ENCODE data around the gene SH3BP1. TPM values are rescaled to one million over a fixed set of nuclear protein-coding genes. Genes with fewer than 3 reads are reported as not detected.

The SH3BP1 gene
- polyA plus RNA-seq, 1 experiment, result 5.8 TPM

DNA sequence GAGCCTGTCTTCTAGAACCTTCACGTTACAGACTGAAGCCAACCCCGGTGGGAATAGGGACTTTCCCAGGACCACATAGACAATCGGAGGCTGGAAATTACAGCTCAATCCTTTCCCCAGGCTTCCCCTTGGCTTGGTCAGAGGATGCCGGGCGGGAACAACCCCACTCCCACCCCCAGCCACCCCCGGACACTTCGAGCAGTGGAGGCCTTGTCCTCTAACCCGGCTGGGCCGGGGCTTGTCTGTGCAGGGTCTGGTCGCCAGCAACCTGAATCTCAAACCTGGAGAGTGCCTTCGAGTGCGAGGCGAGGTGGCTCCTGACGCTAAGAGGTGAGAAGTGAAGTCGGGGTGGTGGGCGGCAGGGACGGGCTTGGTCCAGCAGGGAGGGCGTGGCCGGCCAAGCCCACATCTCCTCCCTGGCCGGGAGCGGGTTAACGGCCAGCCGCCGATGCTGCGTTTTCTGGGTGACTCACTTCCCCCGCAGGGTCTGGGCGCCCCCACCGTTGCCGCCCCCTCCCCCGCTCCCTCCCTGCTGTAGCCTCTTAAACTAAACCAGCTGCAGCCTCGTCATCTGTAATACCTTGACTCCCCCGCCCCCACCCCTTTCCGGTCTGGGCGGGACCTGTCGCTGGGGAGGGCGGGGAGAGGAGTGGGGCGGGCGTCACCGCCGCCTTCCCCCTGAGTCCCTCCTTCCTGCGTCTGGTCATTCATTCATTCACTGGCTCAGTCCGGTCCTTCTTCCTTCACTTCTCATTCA is 37.4 kb downstream of the SH3BP1 start:
- DNase-seq (ENCODE audit: low read depth), result peak; percentile 87
- ChIA-PET POLR2A (interaction anchor here (0.6 to 2.0 kb wide), 4 partner anchors 19 to 132 kb away, joined by 3 to 19 read pairs (median 15); partner anchors contain the start of genes GGA1 and PDXP), CTCF (interaction anchor here (0.6 to 15.5 kb wide), 4 partner anchors 16 to 51 kb away, joined by 3 to 265 read pairs (median 4); partner anchors contain the start of gene SH3BP1)
- Histone ChIP-seq H3K4me3 (ENCODE audit: low read depth, low read length) (peak overlapping the region; percentile 93), H3K27me3 (ENCODE audit: control insufficient read depth, insufficient read depth, low read length) (no peaks in the 10 kb centered on the region), H3K36me3 (ENCODE audit: control insufficient read depth, insufficient read depth, low read length) (peaks cover 17% of the 10 kb centered on the region)
- TF ChIP-seq, protein P1, sequence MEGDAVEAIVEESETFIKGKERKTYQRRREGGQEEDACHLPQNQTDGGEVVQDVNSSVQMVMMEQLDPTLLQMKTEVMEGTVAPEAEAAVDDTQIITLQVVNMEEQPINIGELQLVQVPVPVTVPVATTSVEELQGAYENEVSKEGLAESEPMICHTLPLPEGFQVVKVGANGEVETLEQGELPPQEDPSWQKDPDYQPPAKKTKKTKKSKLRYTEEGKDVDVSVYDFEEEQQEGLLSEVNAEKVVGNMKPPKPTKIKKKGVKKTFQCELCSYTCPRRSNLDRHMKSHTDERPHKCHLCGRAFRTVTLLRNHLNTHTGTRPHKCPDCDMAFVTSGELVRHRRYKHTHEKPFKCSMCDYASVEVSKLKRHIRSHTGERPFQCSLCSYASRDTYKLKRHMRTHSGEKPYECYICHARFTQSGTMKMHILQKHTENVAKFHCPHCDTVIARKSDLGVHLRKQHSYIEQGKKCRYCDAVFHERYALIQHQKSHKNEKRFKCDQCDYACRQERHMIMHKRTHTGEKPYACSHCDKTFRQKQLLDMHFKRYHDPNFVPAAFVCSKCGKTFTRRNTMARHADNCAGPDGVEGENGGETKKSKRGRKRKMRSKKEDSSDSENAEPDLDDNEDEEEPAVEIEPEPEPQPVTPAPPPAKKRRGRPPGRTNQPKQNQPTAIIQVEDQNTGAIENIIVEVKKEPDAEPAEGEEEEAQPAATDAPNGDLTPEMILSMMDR (IDR thresholded peaks at IDR 0.05; ENCODE audit: insufficient read depth, low read depth, low read length), result no peak

DNA sequence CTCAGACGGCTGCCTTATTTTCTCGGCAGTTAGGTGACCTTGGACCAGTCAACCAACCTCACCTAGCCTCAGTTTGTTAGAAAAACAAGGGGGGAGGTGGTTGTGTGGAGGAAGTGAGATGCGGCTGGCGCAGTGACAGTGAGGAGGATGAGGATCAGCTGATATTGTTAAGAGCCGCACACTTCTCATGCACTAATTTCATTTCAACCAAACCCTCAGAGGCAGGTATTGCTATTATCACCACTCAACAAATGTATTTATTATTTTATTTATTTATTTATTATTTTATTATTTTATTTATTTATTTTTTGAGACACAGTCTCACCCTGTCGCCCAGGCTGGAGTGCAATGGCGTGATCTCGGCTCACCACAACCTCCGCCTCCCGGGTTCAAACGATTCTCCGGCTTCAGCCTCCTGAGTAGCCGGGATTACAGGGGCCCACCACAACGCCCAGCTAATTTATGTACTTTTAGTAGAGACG is 38.1 kb downstream of the SH3BP1 start:
- DNase-seq (ENCODE audit: low read depth), result no peak
- CTCF ChIA-PET, result interaction anchor here (1.0 to 15.5 kb wide), 3 partner anchors 16 to 40 kb away, joined by 3 to 265 read pairs (median 6); partner anchors contain the start of gene SH3BP1
- POLR2A ChIA-PET, result interaction anchor here (0.6 to 0.7 kb wide), 2 partner anchors 19 to 131 kb away, joined by 14 to 19 read pairs; partner anchors contain the start of gene PDXP
- TF ChIP-seq, protein P1 (IDR thresholded peaks at IDR 0.05; ENCODE audit: insufficient read depth, low read depth, low read length), result no peak
- Histone ChIP-seq H3K4me3 (ENCODE audit: low read depth, low read length) (peak overlapping the region; percentile 93), H3K27me3 (ENCODE audit: control insufficient read depth, insufficient read depth, low read length) (no peaks in the 10 kb centered on the region), H3K36me3 (ENCODE audit: control insufficient read depth, insufficient read depth, low read length) (peaks cover 17% of the 10 kb centered on the region)

DNA sequence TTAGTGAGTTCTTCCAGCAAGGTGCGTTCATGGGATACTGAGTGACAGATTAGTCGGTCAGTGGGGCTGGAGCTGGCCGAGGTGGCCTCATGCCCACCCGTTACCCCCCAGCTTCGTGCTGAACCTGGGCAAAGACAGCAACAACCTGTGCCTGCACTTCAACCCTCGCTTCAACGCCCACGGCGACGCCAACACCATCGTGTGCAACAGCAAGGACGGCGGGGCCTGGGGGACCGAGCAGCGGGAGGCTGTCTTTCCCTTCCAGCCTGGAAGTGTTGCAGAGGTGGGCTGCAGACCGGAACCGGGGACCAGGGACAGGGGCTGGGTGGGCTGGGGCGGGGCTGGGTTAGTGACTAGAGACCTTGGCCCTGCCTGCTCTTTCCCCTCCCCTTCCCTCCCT is 38.9 kb downstream of the SH3BP1 start:
- CTCF ChIA-PET, result interaction anchor here (1.7 to 15.5 kb wide), 2 partner anchors 17 to 34 kb away, joined by 6 to 265 read pairs; partner anchors contain the start of gene SH3BP1
- POLR2A ChIA-PET, result no interaction called here
- no peaks in the 10 kb centered on the region for H3K27me3 ChIP-seq (ENCODE audit: control insufficient read depth, insufficient read depth, low read length)
- no peak for DNase-seq (ENCODE audit: low read depth)
- H3K4me3 ChIP-seq (ENCODE audit: low read depth, low read length), result peak overlapping the region; percentile 93
- TF ChIP-seq, protein P1 (IDR thresholded peaks at IDR 0.05; ENCODE audit: insufficient read depth, low read depth, low read length), result no peak
- peaks cover 17% of the 10 kb centered on the region for H3K36me3 ChIP-seq (ENCODE audit: control insufficient read depth, insufficient read depth, low read length)

DNA sequence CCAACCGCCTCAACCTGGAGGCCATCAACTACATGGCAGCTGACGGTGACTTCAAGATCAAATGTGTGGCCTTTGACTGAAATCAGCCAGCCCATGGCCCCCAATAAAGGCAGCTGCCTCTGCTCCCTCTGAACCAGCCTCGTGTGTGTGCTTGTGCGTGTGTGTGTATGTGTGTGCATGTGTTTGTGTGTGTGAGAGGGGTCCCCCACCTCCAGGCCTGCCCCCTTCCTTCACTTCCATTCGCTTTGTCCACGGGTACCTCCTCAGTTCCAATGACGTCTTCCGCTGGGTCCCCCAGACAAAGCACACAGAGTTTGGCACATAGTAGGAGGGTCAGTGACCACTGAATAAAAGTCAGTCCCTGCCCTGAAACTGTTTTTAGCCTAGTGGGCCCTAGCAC is 40.2 kb downstream of the SH3BP1 start:
- CTCF ChIA-PET, result interaction anchor here (0.7 to 15.5 kb wide), 9 partner anchors 18 to 260 kb away, joined by 3 to 265 read pairs (median 10); partner anchors contain the start of genes PDXP and SH3BP1
- TF ChIP-seq, protein P1 (IDR thresholded peaks at IDR 0.05; ENCODE audit: insufficient read depth, low read depth, low read length), result no peak
- POLR2A ChIA-PET, result interaction anchor here (0.6 to 1.5 kb wide), 3 partner anchors 12 to 128 kb away, joined by 4 to 5 read pairs (median 4); partner anchors contain the start of gene GCAT
- H3K36me3 ChIP-seq (ENCODE audit: control insufficient read depth, insufficient read depth, low read length), result peaks cover 17% of the 10 kb centered on the region
- H3K27me3 ChIP-seq (ENCODE audit: control insufficient read depth, insufficient read depth, low read length), result no peaks in the 10 kb centered on the region
- no peak for DNase-seq (ENCODE audit: low read depth)
- no peak overlapping the region for H3K4me3 ChIP-seq (ENCODE audit: low read depth, low read length)
